Uterus (tissue), 4 donors: ENCODE results near the gene FOLR1. TPM values are rescaled to one million over a fixed set of nuclear protein-coding genes. Genes with fewer than 3 reads are reported as not detected.

Source experiments
- DNase-seq, 2 donors: peaks; one replicate each; pipeline ENCODE4 v3.0.0-alpha.2; 2019 to 2020
- H3K27ac ChIP-seq, 2 donors: fragments of 200-600 bp; sonication (generic); 1 replicate in 1 of 2; 2 replicates in 1 of 2; pipeline ENCODE4 v1.5.1; 2016 to 2018
- H3K27me3 ChIP-seq, 2 donors: fragments of 200-600 bp; sonication (generic); one replicate each; pipeline ENCODE4 v1.5.1; 2018 to 2019; ENCODE audit warnings: control low read depth in 1 of 2
- H3K36me3 ChIP-seq, 2 donors: fragments of 200-600 bp; sonication (generic); one replicate each; pipeline ENCODE4 v1.5.1; 2019; ENCODE audit warnings: control low read depth in 1 of 2
- H3K4me1 ChIP-seq, 2 donors: fragments of 200-600 bp; sonication (generic); one replicate each; pipeline ENCODE4 v1.5.1; 2018 to 2019; ENCODE audit warnings: control low read depth in 1 of 2
- H3K4me3 ChIP-seq, 2 donors: fragments of 200-600 bp; sonication (generic); 1 replicate in 1 of 2; 2 replicates in 1 of 2; pipeline ENCODE4 v1.5.1; 2018 to 2019; ENCODE audit warnings: mild to moderate bottlenecking in 1 of 2
- H3K9me3 ChIP-seq, 2 donors: fragments of 200-600 bp; sonication (generic); one replicate each; pipeline ENCODE4 v1.5.1; 2019; ENCODE audit warnings: control low read depth in 1 of 2
- CTCF ChIP-seq, 4 experiments: fragments of 200-600 bp in 2 of 4; fragments of 450-650 bp in 2 of 4; sonication (generic) in 2 of 4; IDR thresholded peaks; one replicate each; pipeline ENCODE4 v1.5.1; 2016 to 2019; ENCODE audit warnings: antibody characterized with exemption in 4 of 4, mild to moderate bottlenecking in 2 of 4, moderate library complexity in 1 of 4
- POLR2A ChIP-seq, 2 donors: fragments of 450-650 bp; IDR thresholded peaks; one replicate each; pipeline ENCODE4 v1.6.1; 2016; ENCODE audit warnings: antibody characterized with exemption in 2 of 2, mild to moderate bottlenecking in 1 of 2, moderate library complexity in 1 of 2
- intact Hi-C: fragments of 100-400 bp; cut with DNase I; formaldehyde crosslinking; loops from one replicate; pipeline ENCODE4 v1.15.1; 2023; ENCODE audit warnings: low total_unique reads
- total RNA-seq, 4 donors: library from RNA; depleted of rRNA in 3 of 4; stranded (reverse); fragments of >200 nt in 3 of 4; gene quantifications; one replicate each; pipeline versions ENCODE4 v1.1.0 to v1.2.4, GENCODE V29; 2014 to 2023
- donor health status: DM: yes; HTN: yes; CAD: no.

FOLR1 gene
- total RNA-seq, 4 donors from 2014 or later, result 1.8 to 22.0 TPM; not detected in 2

GRCh38 chr11:72227316-72228228 is 35.6 kb downstream of the FOLR1 start:
- no peak for TF ChIP-seq CTCF (IDR thresholded peaks at IDR 0.05)
- no peak for TF ChIP-seq POLR2A (IDR thresholded peaks at IDR 0.05)
- Histone ChIP-seq H3K9me3 (no peaks in the 10 kb centered on the region), H3K27me3 (no peaks in the 10 kb centered on the region), H3K27ac (no peak overlapping the region), H3K36me3 (no peaks in the 10 kb centered on the region), H3K4me1 (peaks cover 0 to 11% of the 10 kb centered on the region in 2 donors), H3K4me3 (no peak overlapping the region)
- peak in 1 of 2 donors; percentile 13 for DNase-seq
- intact Hi-C loops, result no loop called here

GRCh38 chr11:72228229-72228843 is 36.4 kb downstream of the FOLR1 start:
- Histone ChIP-seq H3K27me3 (no peaks in the 10 kb centered on the region), H3K4me1 (peaks cover 0 to 9% of the 10 kb centered on the region in 2 donors), H3K4me3 (no peak overlapping the region), H3K9me3 (no peaks in the 10 kb centered on the region), H3K27ac (no peak overlapping the region), H3K36me3 (no peaks in the 10 kb centered on the region)
- DNase-seq, result peak in 1 of 2 donors; percentile 17
- no peak for TF ChIP-seq POLR2A (IDR thresholded peaks at IDR 0.05)
- no peak for TF ChIP-seq CTCF (IDR thresholded peaks at IDR 0.05)
- intact Hi-C loops, result no loop called here

DNA sequence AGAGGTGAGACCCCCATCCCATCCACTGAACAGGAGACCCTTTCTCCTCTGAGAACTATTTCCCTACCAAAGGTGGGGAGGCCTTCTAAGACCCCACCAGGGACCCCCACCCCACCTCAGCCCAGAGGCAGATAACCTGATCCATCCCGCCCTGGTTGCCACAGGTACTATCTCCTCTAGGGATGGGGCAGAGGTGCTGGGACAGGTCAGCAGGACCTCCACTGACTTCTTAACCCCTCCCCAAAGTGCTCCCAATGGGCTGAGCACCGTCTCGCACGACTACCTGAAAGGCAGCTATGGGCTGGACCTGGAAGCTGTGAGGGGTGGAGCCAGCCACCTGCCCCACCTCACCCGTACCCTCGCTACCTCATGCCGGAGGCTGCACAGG is 36.9 kb downstream of the FOLR1 start:
- no peak overlapping the region for H3K27ac ChIP-seq
- intact Hi-C loops, result no loop called here

DNA sequence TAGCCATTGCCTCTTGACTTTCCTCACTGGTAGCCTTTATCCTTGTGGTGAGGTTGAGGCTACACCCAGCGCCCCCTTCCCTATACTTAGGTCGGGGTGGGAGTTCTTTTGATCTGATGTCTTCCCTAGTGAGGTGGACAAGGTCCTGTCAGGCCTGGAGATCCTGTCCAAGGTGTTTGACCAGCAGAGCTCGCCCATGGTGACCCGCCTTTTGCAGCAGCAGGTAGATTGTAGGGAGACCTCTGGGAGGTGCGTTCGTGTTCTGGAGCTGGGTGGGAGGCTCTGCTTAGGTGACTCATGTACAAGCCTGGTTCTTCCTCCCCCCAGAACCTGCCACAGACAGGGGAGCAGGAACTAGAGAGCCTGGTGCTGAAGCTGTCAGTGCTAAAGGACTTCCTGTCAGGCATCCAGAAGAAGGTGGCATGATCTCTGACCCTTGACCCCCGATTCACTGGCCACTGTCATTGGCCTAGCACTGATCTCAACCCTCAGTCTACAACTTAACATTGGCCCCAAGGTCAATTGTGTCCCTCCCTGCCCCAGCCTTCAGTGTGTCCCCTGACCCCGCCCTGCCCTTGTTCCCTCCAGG is 37.5 kb downstream of the FOLR1 start:
- H3K9me3 ChIP-seq, result no peaks in the 10 kb centered on the region
- intact Hi-C loops, result no loop called here
- no peak overlapping the region for H3K27ac ChIP-seq
- no peaks in the 10 kb centered on the region for H3K36me3 ChIP-seq
- DNase-seq, result peak in 1 of 2 donors; percentile 13
- H3K4me1 ChIP-seq, result peaks cover 0 to 9% of the 10 kb centered on the region in 2 donors
- no peaks in the 10 kb centered on the region for H3K27me3 ChIP-seq
- TF ChIP-seq CTCF (IDR thresholded peaks at IDR 0.05), result no peak
- no peak for TF ChIP-seq POLR2A (IDR thresholded peaks at IDR 0.05)
- H3K4me3 ChIP-seq, result no peak overlapping the region

More for the DNA sequence above, 36.9 kb downstream of the FOLR1 start:
- Histone ChIP-seq H3K4me3 (no peak overlapping the region), H3K4me1 (peaks cover 0 to 9% of the 10 kb centered on the region in 2 donors), H3K27me3 (no peaks in the 10 kb centered on the region), H3K9me3 (no peaks in the 10 kb centered on the region), H3K36me3 (no peaks in the 10 kb centered on the region)
- DNase-seq, result no peak
- TF ChIP-seq CTCF (IDR thresholded peaks at IDR 0.05), result no peak
- no peak for TF ChIP-seq POLR2A (IDR thresholded peaks at IDR 0.05)
